Lung (tissue), 12 donors: ENCODE measurements around the gene DOCK3. TPM values are rescaled to one million over a fixed set of nuclear protein-coding genes. Genes with fewer than 3 reads are reported as not detected.

Experiments used
- ATAC-seq: fragments of 200-7000 bp; cut with Tn5 transposase; one replicate; pipeline ENCODE4 v1.9.1; 2020; ENCODE audit warnings: moderate number of reproducible peaks; ENCODE audit not compliant: insufficient read depth, low FRiP score
- DNase-seq, 3 donors: peaks; one replicate each; pipeline ENCODE4 v3.0.0-alpha.2; 2013 to 2017
- H3K27ac ChIP-seq, 2 donors: one replicate each; pipeline ENCODE4 v1.5.1; 2013; ENCODE audit warnings: mild to moderate bottlenecking in 2 of 2, moderate library complexity in 2 of 2, control low read depth in 1 of 2, inconsistent platforms in 1 of 2, low read depth in 1 of 2, low read length in 1 of 2
- H3K27me3 ChIP-seq, 3 donors: one replicate each; pipeline ENCODE4 v1.5.1; 2013; ENCODE audit warnings: low read length in 2 of 3; ENCODE audit not compliant: control insufficient read depth in 3 of 3, insufficient read depth in 3 of 3
- H3K36me3 ChIP-seq, 4 donors: one replicate each; pipeline ENCODE4 v1.5.1; 2013; ENCODE audit warnings: low read length in 4 of 4, mild to moderate bottlenecking in 1 of 4, moderate library complexity in 1 of 4; ENCODE audit not compliant: control insufficient read depth in 4 of 4, insufficient read depth in 4 of 4
- H3K4me1 ChIP-seq, 5 donors: one replicate each; pipeline ENCODE4 v1.5.1; 2013; ENCODE audit warnings: low read length in 5 of 5, mild to moderate bottlenecking in 2 of 5, moderate library complexity in 1 of 5; ENCODE audit not compliant: control insufficient read depth in 5 of 5, insufficient read depth in 5 of 5
- H3K4me3 ChIP-seq: one replicate; pipeline ENCODE4 v1.5.1; 2013; ENCODE audit warnings: mild to moderate bottlenecking, control low read depth, moderate library complexity
- H3K9ac ChIP-seq, 2 donors: one replicate each; pipeline ENCODE4 v1.5.1; 2013; ENCODE audit warnings: low read length in 2 of 2, control low read depth in 1 of 2; ENCODE audit not compliant: insufficient read depth in 1 of 2
- H3K9me3 ChIP-seq, 4 donors: one replicate each; pipeline ENCODE4 v1.5.1; 2013; ENCODE audit warnings: low read length in 3 of 4, mild to moderate bottlenecking in 1 of 4, moderate library complexity in 1 of 4; ENCODE audit not compliant: control insufficient read depth in 4 of 4, insufficient read depth in 3 of 4
- WGBS, 2 donors: extraction: QIAGEN DNeasy Blood & Tissue Kit; methylation state at CpG; one replicate each; pipeline ENCODE4 v1.1.7; 2013; 5-methylcytosine and 5-hydroxymethylcytosine counted together
- polyA plus RNA-seq, 2 donors: library from polyadenylated mRNA; stranded (reverse); fragments of 200-250 nt; gene quantifications; one replicate each; pipeline ENCODE4 v1.2.1, GENCODE V29; 2013
- total RNA-seq, 2 donors: library from RNA; depleted of rRNA in 1 of 2; stranded (reverse); fragments of >200 nt in 1 of 2; gene quantifications; one replicate each; pipeline ENCODE4 v1.2.1, GENCODE V29; 2014 to 2021
- TF ChIP-seq, protein P1 (sequence below): IDR thresholded peaks from 2 replicates; pipeline ENCODE4 v1.5.1; 2012; ENCODE audit warnings: mild to moderate bottlenecking; ENCODE audit errors: control extremely low read depth, extremely low read depth
- donor health status: control.
- donor health status: control.
- donor health status: Bipolar disorder and iron deficiency.
- donor health status: healthy.
- donor health status: DM: yes; HTN: yes; CAD: no.

The DOCK3 gene
- total and polyA plus RNA-seq, 4 donors: 0.06 to 1.4 (median 0.34) TPM

GRCh38 chr3:51354172-51354571, 679.4 kb downstream of the DOCK3 start:
- WGBS, 2 donors: 87 to 92% methylated on average over 2 of the region's 2 CpGs
- H3K27ac ChIP-seq: no peak overlapping the region
- no peak overlapping the region for H3K4me3 ChIP-seq
- H3K4me1 ChIP-seq: peaks cover 0 to 9% (median 0%) of the 10 kb centered on the region in 5 donors
- no peaks in the 10 kb centered on the region for H3K27me3 ChIP-seq
- H3K36me3 ChIP-seq: no peaks in the 10 kb centered on the region
- ATAC-seq: no peak
- no peaks in the 10 kb centered on the region for H3K9me3 ChIP-seq
- no peak overlapping the region for H3K9ac ChIP-seq
- TF ChIP-seq, protein P1, sequence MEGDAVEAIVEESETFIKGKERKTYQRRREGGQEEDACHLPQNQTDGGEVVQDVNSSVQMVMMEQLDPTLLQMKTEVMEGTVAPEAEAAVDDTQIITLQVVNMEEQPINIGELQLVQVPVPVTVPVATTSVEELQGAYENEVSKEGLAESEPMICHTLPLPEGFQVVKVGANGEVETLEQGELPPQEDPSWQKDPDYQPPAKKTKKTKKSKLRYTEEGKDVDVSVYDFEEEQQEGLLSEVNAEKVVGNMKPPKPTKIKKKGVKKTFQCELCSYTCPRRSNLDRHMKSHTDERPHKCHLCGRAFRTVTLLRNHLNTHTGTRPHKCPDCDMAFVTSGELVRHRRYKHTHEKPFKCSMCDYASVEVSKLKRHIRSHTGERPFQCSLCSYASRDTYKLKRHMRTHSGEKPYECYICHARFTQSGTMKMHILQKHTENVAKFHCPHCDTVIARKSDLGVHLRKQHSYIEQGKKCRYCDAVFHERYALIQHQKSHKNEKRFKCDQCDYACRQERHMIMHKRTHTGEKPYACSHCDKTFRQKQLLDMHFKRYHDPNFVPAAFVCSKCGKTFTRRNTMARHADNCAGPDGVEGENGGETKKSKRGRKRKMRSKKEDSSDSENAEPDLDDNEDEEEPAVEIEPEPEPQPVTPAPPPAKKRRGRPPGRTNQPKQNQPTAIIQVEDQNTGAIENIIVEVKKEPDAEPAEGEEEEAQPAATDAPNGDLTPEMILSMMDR: no peak
- no peak for DNase-seq

DNA sequence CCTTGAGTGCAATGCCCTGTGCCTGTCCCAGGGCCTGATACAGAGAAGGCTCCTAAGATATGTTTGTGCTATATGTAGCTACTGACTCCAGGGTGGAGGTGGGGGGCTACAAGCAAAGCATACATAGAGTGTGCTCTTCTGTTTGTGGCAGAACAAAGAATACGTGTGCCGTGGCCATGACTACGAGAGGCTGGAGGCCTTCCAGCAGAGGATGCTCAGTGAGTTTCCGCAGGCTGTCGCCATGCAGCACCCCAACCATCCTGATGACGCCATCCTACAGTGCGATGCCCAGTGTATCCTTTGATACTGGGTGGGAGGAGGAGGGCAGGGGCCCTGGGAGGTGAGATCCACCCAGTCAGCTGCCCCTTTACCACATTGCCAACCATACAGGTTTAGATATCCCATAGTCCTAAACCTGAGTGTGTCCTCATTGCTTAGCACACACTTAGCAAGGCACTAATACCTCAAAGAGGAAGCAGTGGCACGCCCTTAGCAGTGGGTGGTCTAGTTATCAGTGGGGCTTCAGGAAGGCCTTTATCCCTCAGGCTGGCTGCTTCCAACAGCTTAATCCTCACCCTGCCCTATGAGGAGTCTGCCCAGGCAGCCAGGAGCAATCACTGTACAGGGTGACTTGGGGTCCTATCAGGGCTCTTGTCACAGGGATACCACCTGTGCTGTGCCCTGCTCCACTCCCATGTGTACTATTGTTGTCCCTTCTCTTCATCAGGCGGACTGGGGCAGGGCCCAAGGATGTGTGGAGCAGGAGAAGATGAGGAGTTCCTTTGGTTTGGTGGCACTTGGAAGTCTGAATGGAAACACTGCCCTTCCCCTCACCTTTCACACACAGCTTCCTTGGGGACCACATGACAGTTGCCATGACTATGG, 680.2 kb downstream of the DOCK3 start:
- H3K4me1 ChIP-seq: peaks cover 0 to 9% (median 0%) of the 10 kb centered on the region in 5 donors
- 91 to 93% methylated on average over 9 of the region's 9 CpGs for WGBS, 2 donors
- H3K27ac ChIP-seq: no peak overlapping the region
- H3K9me3 ChIP-seq: no peaks in the 10 kb centered on the region
- no peaks in the 10 kb centered on the region for H3K36me3 ChIP-seq
- TF ChIP-seq, protein P1: no peak
- H3K27me3 ChIP-seq: no peaks in the 10 kb centered on the region
- peak in 1 of 3 donors; percentile 4 for DNase-seq
- H3K9ac ChIP-seq: no peak overlapping the region
- H3K4me3 ChIP-seq: no peak overlapping the region
- ATAC-seq: no peak

DNA sequence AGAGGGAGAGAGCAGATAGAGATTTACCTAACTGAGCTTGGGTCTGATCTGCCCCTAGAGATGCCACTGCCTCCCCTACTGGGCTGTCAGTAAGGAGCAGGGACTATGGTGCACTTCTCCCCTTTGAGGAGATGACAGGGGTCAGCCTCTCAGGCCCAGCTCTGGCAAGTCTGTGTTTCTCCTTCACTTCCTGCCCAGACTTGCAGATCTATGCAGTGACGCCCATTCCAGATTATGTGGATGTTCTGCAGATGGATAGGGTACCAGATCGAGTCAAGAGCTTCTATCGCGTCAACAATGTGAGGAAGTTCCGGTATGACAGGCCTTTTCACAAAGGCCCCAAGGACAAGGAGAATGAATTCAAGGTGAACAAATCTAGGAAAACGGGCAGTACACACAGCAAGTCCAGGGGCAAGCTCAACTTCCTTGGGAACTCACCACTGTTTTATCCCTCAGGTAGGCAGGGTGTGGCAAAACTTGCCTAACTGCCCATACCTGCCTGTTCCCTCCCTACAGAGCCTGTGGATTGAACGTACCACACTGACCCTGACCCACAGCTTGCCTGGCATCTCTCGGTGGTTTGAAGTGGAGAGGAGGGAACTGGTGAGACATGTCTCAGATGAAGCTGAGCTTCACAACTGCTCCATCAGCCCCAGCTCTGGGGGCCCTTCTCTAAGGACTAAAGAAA, 681.3 kb downstream of the DOCK3 start:
- no peaks in the 10 kb centered on the region for H3K36me3 ChIP-seq
- H3K9me3 ChIP-seq: no peaks in the 10 kb centered on the region
- TF ChIP-seq, protein P1: no peak
- H3K4me1 ChIP-seq: peaks cover 0 to 9% (median 0%) of the 10 kb centered on the region in 5 donors
- ATAC-seq (no peak), DNase-seq (no peak)
- no peak overlapping the region for H3K4me3 ChIP-seq
- H3K9ac ChIP-seq: no peak overlapping the region
- no peaks in the 10 kb centered on the region for H3K27me3 ChIP-seq
- no peak overlapping the region for H3K27ac ChIP-seq
- 69 to 79% methylated on average over 8 of the region's 8 CpGs for WGBS, 2 donors
